HepG2 (cell line): ENCODE measurements around the gene RPTOR. TPM values are rescaled to one million over a fixed set of nuclear protein-coding genes. Genes with fewer than 3 reads are reported as not detected.

Experiments used
- ARHGAP35 ChIP-seq: sonication (generic); formaldehyde crosslinking; IDR thresholded peaks from 2 replicates; pipeline ENCODE4 v1.9.0; 2022; ENCODE audit warnings: mild to moderate bottlenecking, inconsistent platforms, moderate library complexity, missing genetic modification reagents, borderline replicate concordance
- CBX1 ChIP-seq: IDR thresholded peaks from one replicate; pipeline ENCODE4 v1.6.1; 2016; ENCODE audit warnings: antibody characterized with exemption, low read depth
- CERS6 ChIP-seq: sonication (generic); formaldehyde crosslinking; IDR thresholded peaks from 2 replicates; pipeline ENCODE4 v1.5.0; 2020; ENCODE audit warnings: missing genetic modification reagents
- DPF2 ChIP-seq: sonication (generic); formaldehyde crosslinking; IDR thresholded peaks from 2 replicates; pipeline ENCODE4 v1.4.0; 2020; ENCODE audit warnings: mild to moderate bottlenecking, low read depth, missing genetic modification reagents, borderline replicate concordance
- ERF ChIP-seq: IDR thresholded peaks from 2 replicates; pipeline ENCODE4 v1.6.1; 2018; ENCODE audit warnings: missing biosample characterization, missing genetic modification reagents
- HNF4G ChIP-seq, 2 experiments: sonication (generic) in 1 of 2; formaldehyde crosslinking in 1 of 2; IDR thresholded peaks; 2 replicates each; pipeline versions ENCODE4 v1.4.0 to v1.6.1; 2011 to 2020; ENCODE audit warnings: borderline replicate concordance in 2 of 2, low read depth in 2 of 2, mild to moderate bottlenecking in 2 of 2, low read length in 1 of 2, missing genetic modification reagents in 1 of 2, moderate library complexity in 1 of 2
- HNRNPUL1 ChIP-seq: fragments of 200-400 bp; formaldehyde crosslinking; IDR thresholded peaks from 2 replicates; pipeline ENCODE4 v1.6.1; 2017; ENCODE audit warnings: low read depth, mild to moderate bottlenecking, low read length, moderate library complexity
- HOXD1 ChIP-seq: sonication (generic); formaldehyde crosslinking; IDR thresholded peaks from 2 replicates; pipeline ENCODE4 v1.5.0; 2020; ENCODE audit warnings: missing genetic modification reagents
- KDM3A ChIP-seq: IDR thresholded peaks from 2 replicates; pipeline ENCODE4 v1.6.1; 2018; ENCODE audit warnings: low read depth, missing compliant biosample characterization
- KLF15 ChIP-seq: sonication (generic); formaldehyde crosslinking; IDR thresholded peaks from 2 replicates; pipeline ENCODE4 v1.8.1; 2023; ENCODE audit warnings: borderline replicate concordance, mild to moderate bottlenecking, inconsistent platforms, missing genetic modification reagents, mixed read lengths
- SP1 ChIP-seq, 2 experiments: fragments of 450-650 bp in 1 of 2; sonication (generic) in 1 of 2; formaldehyde crosslinking in 1 of 2; IDR thresholded peaks; 2 replicates each; pipeline versions ENCODE4 v1.4.0 to v1.6.1; 2016 to 2020; ENCODE audit warnings: missing genetic modification reagents in 1 of 2
- SRSF9 ChIP-seq: fragments of 200-400 bp; formaldehyde crosslinking; IDR thresholded peaks from 2 replicates; pipeline ENCODE4 v1.6.1; 2018; ENCODE audit warnings: borderline replicate concordance, mild to moderate bottlenecking, low read depth, low read length; ENCODE audit not compliant: insufficient read depth, poor library complexity, severe bottlenecking
- ZBTB14 ChIP-seq: sonication (generic); formaldehyde crosslinking; IDR thresholded peaks from 2 replicates; pipeline ENCODE4 v1.4.0; 2020; ENCODE audit warnings: missing genetic modification reagents
- ZNF143 ChIP-seq: sonication (generic); formaldehyde crosslinking; IDR thresholded peaks from 2 replicates; pipeline ENCODE4 v1.4.0; 2020; ENCODE audit warnings: missing genetic modification reagents
- ZNF274 ChIP-seq: sonication (generic); formaldehyde crosslinking; IDR thresholded peaks from 2 replicates; pipeline ENCODE4 v1.5.1; 2020; ENCODE audit warnings: mild to moderate bottlenecking, missing genetic modification reagents
- ZNF333 ChIP-seq: sonication (generic); formaldehyde crosslinking; IDR thresholded peaks from 2 replicates; pipeline ENCODE4 v1.4.0; 2020; ENCODE audit warnings: mild to moderate bottlenecking, missing genetic modification reagents, borderline replicate concordance
- ZNF761 ChIP-seq: sonication (generic); formaldehyde crosslinking; conservative IDR thresholded peaks from 2 replicates; pipeline ENCODE4 v1.4.0; 2020; ENCODE audit warnings: mild to moderate bottlenecking, missing genetic modification reagents
- ZNF879 ChIP-seq: sonication (generic); formaldehyde crosslinking; IDR thresholded peaks from 2 replicates; pipeline ENCODE4 v1.8.1; 2023; ENCODE audit warnings: missing genetic modification reagents
- polyA plus RNA-seq, 8 experiments: library from polyadenylated mRNA; depleted of rRNA in 3 of 8; stranded (reverse) in 7 of 8; unstranded in 1 of 8; fragments of >200 nt; fragmentation: Illumina TruSeq in 4 of 8; extraction: Trizol in 4 of 8; gene quantifications; 2 replicates each; pipeline versions ENCODE4 v1.2.1 to v1.2.3, GENCODE V29; 2011 to 2016; ENCODE audit warnings: low read depth in 4 of 8, missing spikeins in 1 of 8, mixed read lengths in 1 of 8; ENCODE audit not compliant: insufficient read depth in 1 of 8
- total RNA-seq, 5 experiments: library from RNA; depleted of rRNA; stranded (reverse); fragments of >200 nt; fragmentation: Illumina TruSeq; extraction: Trizol; gene quantifications; 2 replicates each; pipeline ENCODE4 v1.2.3, GENCODE V29; 2016; ENCODE audit warnings: low read depth in 1 of 5
- TF ChIP-seq, protein P1 (sequence below): sonication (generic); formaldehyde crosslinking; IDR thresholded peaks from 2 replicates; pipeline ENCODE4 v1.4.0; 2020; ENCODE audit warnings: missing genetic modification reagents
- TF ChIP-seq, protein P2 (sequence below): sonication (generic); formaldehyde crosslinking; IDR thresholded peaks from 2 replicates; pipeline ENCODE4 v1.4.0; 2020; ENCODE audit warnings: mild to moderate bottlenecking, missing genetic modification reagents
- TF ChIP-seq, protein P3 (sequence below): sonication (generic); formaldehyde crosslinking; IDR thresholded peaks from 2 replicates; pipeline ENCODE4 v1.5.0; 2020; ENCODE audit warnings: mild to moderate bottlenecking, missing genetic modification reagents, borderline replicate concordance

RPTOR gene
- total and polyA plus RNA-seq, 2 of the 13 experiments (the other 11 are each of a cell fraction or from before 2014, with no cell fraction given), result 6.6 to 25.3 TPM

GRCh38 chr17:80694085-80694991 lies 149.7 kb downstream of the RPTOR start (continued):
- TF ChIP-seq ZNF879 (CRISPR knock-in tag) (no peak), ERF (no peak), KDM3A (CRISPR knock-in tag) (no peak), ZNF333 (CRISPR knock-in tag) (no peak), HNRNPUL1 (no peak), SP1 (IDR thresholded peaks at IDR 0.05) (no peak), SP1 (CRISPR knock-in tag; IDR thresholded peaks at IDR 0.05) (no peak), HOXD1 (CRISPR knock-in tag) (no peak), CBX1 (no peak), ZNF761 (CRISPR knock-in tag) (0 out of 2 replicates have a peak, but pooled peaks have one; percentile 30), ARHGAP35 (CRISPR knock-in tag) (no peak), ZNF143 (CRISPR knock-in tag) (0 out of 2 replicates have a peak, but pooled peaks have one; percentile 14), HNF4G (IDR thresholded peaks at IDR 0.05; ENCODE audit: borderline replicate concordance, low read depth, low read length) (no peak), HNF4G (CRISPR knock-in tag; IDR thresholded peaks at IDR 0.05; ENCODE audit: borderline replicate concordance, low read depth) (no peak), DPF2 (CRISPR knock-in tag) (no peak), KLF15 (CRISPR knock-in tag) (no peak), CERS6 (CRISPR knock-in tag) (no peak), SRSF9 (no peak), ZNF274 (no peak), ZBTB14 (CRISPR knock-in tag) (no peak)
- TF ChIP-seq, protein P1, sequence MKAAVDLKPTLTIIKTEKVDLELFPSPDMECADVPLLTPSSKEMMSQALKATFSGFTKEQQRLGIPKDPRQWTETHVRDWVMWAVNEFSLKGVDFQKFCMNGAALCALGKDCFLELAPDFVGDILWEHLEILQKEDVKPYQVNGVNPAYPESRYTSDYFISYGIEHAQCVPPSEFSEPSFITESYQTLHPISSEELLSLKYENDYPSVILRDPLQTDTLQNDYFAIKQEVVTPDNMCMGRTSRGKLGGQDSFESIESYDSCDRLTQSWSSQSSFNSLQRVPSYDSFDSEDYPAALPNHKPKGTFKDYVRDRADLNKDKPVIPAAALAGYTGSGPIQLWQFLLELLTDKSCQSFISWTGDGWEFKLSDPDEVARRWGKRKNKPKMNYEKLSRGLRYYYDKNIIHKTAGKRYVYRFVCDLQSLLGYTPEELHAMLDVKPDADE (CRISPR knock-in tag), result no peak
- TF ChIP-seq, protein P2, sequence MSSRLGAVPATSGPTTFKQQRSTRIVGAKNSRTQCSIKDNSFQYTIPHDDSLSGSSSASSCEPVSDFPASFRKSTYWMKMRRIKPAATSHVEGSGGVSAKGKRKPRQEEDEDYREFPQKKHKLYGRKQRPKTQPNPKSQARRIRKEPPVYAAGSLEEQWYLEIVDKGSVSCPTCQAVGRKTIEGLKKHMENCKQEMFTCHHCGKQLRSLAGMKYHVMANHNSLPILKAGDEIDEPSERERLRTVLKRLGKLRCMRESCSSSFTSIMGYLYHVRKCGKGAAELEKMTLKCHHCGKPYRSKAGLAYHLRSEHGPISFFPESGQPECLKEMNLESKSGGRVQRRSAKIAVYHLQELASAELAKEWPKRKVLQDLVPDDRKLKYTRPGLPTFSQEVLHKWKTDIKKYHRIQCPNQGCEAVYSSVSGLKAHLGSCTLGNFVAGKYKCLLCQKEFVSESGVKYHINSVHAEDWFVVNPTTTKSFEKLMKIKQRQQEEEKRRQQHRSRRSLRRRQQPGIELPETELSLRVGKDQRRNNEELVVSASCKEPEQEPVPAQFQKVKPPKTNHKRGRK (CRISPR knock-in tag), result no peak
- TF ChIP-seq, protein P3, sequence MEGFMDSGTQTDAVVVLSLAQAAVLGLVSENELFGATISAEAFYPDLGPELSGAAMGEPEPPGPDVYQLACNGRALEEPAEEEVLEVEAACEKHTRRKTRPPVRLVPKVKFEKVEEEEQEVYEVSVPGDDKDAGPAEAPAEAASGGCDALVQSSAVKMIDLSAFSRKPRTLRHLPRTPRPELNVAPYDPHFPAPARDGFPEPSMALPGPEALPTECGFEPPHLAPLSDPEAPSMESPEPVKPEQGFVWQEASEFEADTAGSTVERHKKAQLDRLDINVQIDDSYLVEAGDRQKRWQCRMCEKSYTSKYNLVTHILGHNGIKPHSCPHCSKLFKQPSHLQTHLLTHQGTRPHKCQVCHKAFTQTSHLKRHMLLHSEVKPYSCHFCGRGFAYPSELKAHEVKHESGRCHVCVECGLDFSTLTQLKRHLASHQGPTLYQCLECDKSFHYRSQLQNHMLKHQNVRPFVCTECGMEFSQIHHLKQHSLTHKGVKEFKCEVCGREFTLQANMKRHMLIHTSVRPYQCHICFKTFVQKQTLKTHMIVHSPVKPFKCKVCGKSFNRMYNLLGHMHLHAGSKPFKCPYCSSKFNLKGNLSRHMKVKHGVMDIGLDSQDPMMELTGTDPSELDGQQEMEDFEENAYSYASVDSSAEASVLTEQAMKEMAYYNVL (CRISPR knock-in tag), result no peak
